ENCODE results near the gene ROR2. TPM values are rescaled to one million over a fixed set of nuclear protein-coding genes. Genes with fewer than 3 reads are reported as not detected.

The ROR2 gene
- total and polyA plus RNA-seq, 2 donors (not counting 3 experiments of a cell fraction or from before 2014, with no cell fraction given): not detected

DNA sequence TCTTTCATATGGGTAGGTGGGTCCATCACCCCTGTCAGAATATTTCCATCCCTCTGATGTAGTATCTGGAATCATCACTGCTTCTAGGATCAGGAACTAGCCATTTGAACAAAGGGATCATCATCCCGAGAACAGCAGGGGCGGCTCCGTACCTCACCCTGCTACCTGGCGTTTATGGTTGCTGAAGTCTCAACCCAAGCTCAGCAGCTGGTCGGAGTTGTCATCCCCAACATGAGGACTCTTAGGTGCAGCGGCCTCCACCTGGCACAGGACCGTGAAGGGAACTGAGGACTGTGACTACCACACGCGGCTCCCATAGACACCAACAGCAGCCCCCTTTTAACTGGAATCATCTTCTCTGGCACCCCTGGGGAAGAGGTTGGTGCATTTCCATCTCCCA, 35.1 kb downstream of the ROR2 start:
- dilution Hi-C loops (cut with MboI; ENCODE audit: extremely low pct_ligation_motif_present, low sequenced_read_pairs): no loop called here
- H3K4me3 ChIP-seq (replicated peaks in 1 of 3; ENCODE audit: insufficient read depth in 1 of 3, low read depth in 1 of 3, low read length in 3 of 3): no peak overlapping the region
- H3K36me3 ChIP-seq (ENCODE audit: control insufficient read depth in 2 of 2, extremely low read depth in 1 of 2, insufficient read depth in 2 of 2, low read length in 2 of 2): no peaks in the 10 kb centered on the region
- H3K9me1 ChIP-seq (replicated peaks; ENCODE audit: control insufficient read depth, extremely low read depth, insufficient read depth, low read length): no peaks in the 10 kb centered on the region
- H3K4me2 ChIP-seq (ENCODE audit: insufficient read depth, low read length): no peak overlapping the region
- no peak overlapping the region for H2AFZ ChIP-seq (ENCODE audit: low read depth, low read length)
- no peaks in the 10 kb centered on the region for H3K4me1 ChIP-seq (ENCODE audit: control insufficient read depth, extremely low read depth, insufficient read depth, low read length)
- TF ChIP-seq FOS (IDR thresholded peaks at IDR 0.05; ENCODE audit: borderline replicate concordance, insufficient read depth, low read length) (no peak), MAX (IDR thresholded peaks at IDR 0.05; ENCODE audit: insufficient read depth, insufficient read length) (no peak), GATA2 (IDR thresholded peaks at IDR 0.05; ENCODE audit: insufficient read depth, insufficient read length, low read depth, low read length) (no peak), POLR2A (IDR thresholded peaks at IDR 0.05; ENCODE audit: low read depth, low read length) (no peak), EZH2 (IDR thresholded peaks at IDR 0.05; ENCODE audit: borderline replicate concordance, low read depth, low read length, severe bottlenecking) (no peak), JUN (IDR thresholded peaks at IDR 0.05; ENCODE audit: borderline replicate concordance, insufficient read depth, insufficient read length, low read depth) (no peak), MYC (IDR thresholded peaks at IDR 0.05; ENCODE audit: low read depth, low read length) (no peak), POLR2AphosphoS5 (IDR thresholded peaks at IDR 0.05; ENCODE audit: insufficient read depth, low read depth, low read length) (no peak)
- TF ChIP-seq, protein P1, sequence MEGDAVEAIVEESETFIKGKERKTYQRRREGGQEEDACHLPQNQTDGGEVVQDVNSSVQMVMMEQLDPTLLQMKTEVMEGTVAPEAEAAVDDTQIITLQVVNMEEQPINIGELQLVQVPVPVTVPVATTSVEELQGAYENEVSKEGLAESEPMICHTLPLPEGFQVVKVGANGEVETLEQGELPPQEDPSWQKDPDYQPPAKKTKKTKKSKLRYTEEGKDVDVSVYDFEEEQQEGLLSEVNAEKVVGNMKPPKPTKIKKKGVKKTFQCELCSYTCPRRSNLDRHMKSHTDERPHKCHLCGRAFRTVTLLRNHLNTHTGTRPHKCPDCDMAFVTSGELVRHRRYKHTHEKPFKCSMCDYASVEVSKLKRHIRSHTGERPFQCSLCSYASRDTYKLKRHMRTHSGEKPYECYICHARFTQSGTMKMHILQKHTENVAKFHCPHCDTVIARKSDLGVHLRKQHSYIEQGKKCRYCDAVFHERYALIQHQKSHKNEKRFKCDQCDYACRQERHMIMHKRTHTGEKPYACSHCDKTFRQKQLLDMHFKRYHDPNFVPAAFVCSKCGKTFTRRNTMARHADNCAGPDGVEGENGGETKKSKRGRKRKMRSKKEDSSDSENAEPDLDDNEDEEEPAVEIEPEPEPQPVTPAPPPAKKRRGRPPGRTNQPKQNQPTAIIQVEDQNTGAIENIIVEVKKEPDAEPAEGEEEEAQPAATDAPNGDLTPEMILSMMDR (IDR thresholded peaks at IDR 0.05; ENCODE audit: extremely low read depth in 1 of 2, insufficient read depth in 1 of 2, low read depth in 1 of 2, low read length in 2 of 2): no peak
- H3K79me2 ChIP-seq (ENCODE audit: control insufficient read depth, insufficient read depth, low read length): no peaks in the 10 kb centered on the region
- DNase-seq (ENCODE audit: low read depth, low spot score) (no peak), FAIRE-seq (no peak)
- POLR2A ChIA-PET: no interaction called here
- BruUV-seq (replicated peaks): no TSS peak
- CTCF ChIA-PET: interaction anchor here (1.3 kb wide), 1 partner anchor 35 kb away, joined by 3 read pairs; the partner anchor contains the start of gene ROR2
- no peak overlapping the region for H3K9ac ChIP-seq (replicated peaks; ENCODE audit: extremely low read depth, insufficient read depth, low read length)
- H4K20me1 ChIP-seq (replicated peaks; ENCODE audit: control insufficient read depth, extremely low read depth, insufficient read depth, low read length): no peaks in the 10 kb centered on the region
- no peak overlapping the region for H3K27ac ChIP-seq (ENCODE audit: insufficient read depth, low read depth, low read length)
- no peaks in the 10 kb centered on the region for H3K27me3 ChIP-seq (ENCODE audit: control insufficient read depth in 2 of 2, insufficient read depth in 2 of 2, low read length in 2 of 2)
- H3K9me3 ChIP-seq (replicated peaks; ENCODE audit: control insufficient read depth, insufficient read depth, low read length): no peaks in the 10 kb centered on the region
- intact Hi-C loops (cut with micrococcal nuclease): no loop called here

Data from endothelial cell of umbilical vein (primary cell).